HCT116 (cell line): Measurements from ENCODE around the gene BIRC6. TPM values are rescaled to one million over a fixed set of nuclear protein-coding genes. Genes with fewer than 3 reads are reported as not detected.
"Not testable (repeated sequence)": the region's sequence is repeated elsewhere in the genome, so short reads cannot be mapped to it uniquely, and the experiment has no call there.

Experiments
- ATAC-seq: fragments of 200-7000 bp; cut with Tn5 transposase; 2 replicates; pipeline ENCODE4 v1.9.1; 2020; ENCODE audit warnings: mild to moderate bottlenecking, moderate library complexity
- BruUV-seq: library from RNA; stranded (reverse); fragments of 400-500 nt; replicated peaks from 2 replicates; lab custom pipeline; 2021; lab: Mats Ljungman, UMichigan
- CTCF ChIA-PET: fragments of 300-600 bp; sonication (Branson Sonifier 250); formaldehyde crosslinking; loops from one replicate; lab custom pipeline; 2021; ENCODE audit warnings: antibody characterized with exemption; lab: Charles Lee
- POLR2A ChIA-PET: fragments of 300-600, 350-600 bp; sonication (Branson Sonifier 250); formaldehyde crosslinking; loops from one replicate; lab custom pipeline; 2021; ENCODE audit warnings: antibody characterized with exemption; lab: Charles Lee
- RAD21 ChIA-PET, 2 experiments: fragments of 300-600 bp; sonication (Branson Sonifier 250); formaldehyde crosslinking; loops; one replicate each; lab custom pipeline; 2023; ENCODE audit warnings: low total read pairs in 2 of 2; ENCODE audit not compliant: uncharacterized antibody in 2 of 2, unreplicated experiment in 2 of 2, low non-redundant PET in 1 of 2; lab: Charles Lee
- DNase-seq: peaks from one replicate; pipeline ENCODE4 v3.0.0-alpha.2; 2010; ENCODE audit warnings: low read depth, low spot score
- H2AFZ ChIP-seq: fragments of 200-600 bp; shearing (Covaris generic), sonication (generic); 2 replicates; pipeline ENCODE4 v1.6.1; 2017; ENCODE audit warnings: low read depth, mixed run types, mixed read lengths, antibody characterized with exemption, low read length; ENCODE audit not compliant: poor library complexity, severe bottlenecking
- H3K27ac ChIP-seq: 2 replicates; pipeline ENCODE4 v1.5.1; 2012; ENCODE audit warnings: low read depth, low read length
- H3K27me3 ChIP-seq: fragments of 200-600 bp; sonication (generic); 2 replicates; pipeline ENCODE4 v1.6.1; 2016; ENCODE audit warnings: mixed run types, low read length, mixed read lengths; ENCODE audit not compliant: insufficient read depth
- H3K36me3 ChIP-seq, 2 experiments: fragments of 200-500 bp in 1 of 2; fragments of 200-600 bp in 1 of 2; sonication (Bioruptor generic) in 1 of 2; sonication (generic) in 1 of 2; 2 replicates each; pipeline versions ENCODE4 v1.5.1 to v1.6.1; 2014 to 2016; ENCODE audit warnings: low read length in 2 of 2, inconsistent platforms in 1 of 2, mixed read lengths in 1 of 2, mixed run types in 1 of 2; ENCODE audit not compliant: insufficient read depth in 2 of 2, control insufficient read depth in 1 of 2
- H3K4me1 ChIP-seq, 2 experiments: fragments of 200-600 bp in 1 of 2; sonication (generic) in 1 of 2; 2 replicates each; pipeline versions ENCODE4 v1.5.1 to v1.6.1; 2012 to 2017; ENCODE audit warnings: low read length in 2 of 2, inconsistent platforms in 1 of 2, mild to moderate bottlenecking in 1 of 2, mixed read lengths in 1 of 2, mixed run types in 1 of 2, moderate library complexity in 1 of 2; ENCODE audit not compliant: insufficient read depth in 2 of 2, control insufficient read depth in 1 of 2
- H3K4me2 ChIP-seq: fragments of 200-600 bp; sonication (generic); 2 replicates; pipeline ENCODE4 v1.6.1; 2017; ENCODE audit warnings: mixed run types, low read length, mixed read lengths
- H3K4me3 ChIP-seq, 2 experiments: fragments of 200-600 bp in 1 of 2; sonication (generic) in 1 of 2; replicated peaks in 1 of 2; 2 replicates each; pipeline ENCODE4 v1.5.1; 2011 to 2016; ENCODE audit warnings: low read length in 2 of 2, control low read depth in 1 of 2, low read depth in 1 of 2, mild to moderate bottlenecking in 1 of 2, mixed read lengths in 1 of 2, mixed run types in 1 of 2
- H3K79me2 ChIP-seq: fragments of 200-600 bp; sonication (generic); 2 replicates; pipeline ENCODE4 v1.6.1; 2017; ENCODE audit warnings: mild to moderate bottlenecking, mixed run types, low read length, moderate library complexity, mixed read lengths; ENCODE audit not compliant: insufficient read depth
- H3K9ac ChIP-seq: fragments of 200-600 bp; sonication (generic); 2 replicates; pipeline ENCODE4 v1.6.1; 2016; ENCODE audit warnings: low read length, mixed read lengths
- H3K9me2 ChIP-seq: fragments of 200-600 bp; sonication (generic), shearing (Covaris generic); 2 replicates; pipeline ENCODE4 v1.6.1; 2017; ENCODE audit warnings: mixed run types, mild to moderate bottlenecking, moderate library complexity; ENCODE audit not compliant: insufficient read depth
- H3K9me3 ChIP-seq, 2 experiments: fragments of 200-500 bp in 1 of 2; fragments of 200-600 bp in 1 of 2; sonication (Bioruptor generic) in 1 of 2; sonication (generic) in 1 of 2; 2 replicates each; pipeline ENCODE4 v1.6.1; 2014 to 2017; ENCODE audit warnings: low read length in 2 of 2, mixed read lengths in 2 of 2, inconsistent platforms in 1 of 2, low read depth in 1 of 2, mild to moderate bottlenecking in 1 of 2, mixed run types in 1 of 2, moderate library complexity in 1 of 2; ENCODE audit not compliant: control insufficient read depth in 1 of 2, insufficient read depth in 1 of 2
- H4K20me1 ChIP-seq: fragments of 200-600 bp; sonication (generic), shearing (Covaris generic); 2 replicates; pipeline ENCODE4 v1.6.1; 2017; ENCODE audit warnings: mixed run types, mild to moderate bottlenecking, moderate library complexity; ENCODE audit not compliant: insufficient read depth
- CEBPB ChIP-seq: IDR thresholded peaks from 2 replicates; pipeline ENCODE4 v1.6.1; 2012; ENCODE audit warnings: low read depth
- ELF1 ChIP-seq: IDR thresholded peaks from 2 replicates; pipeline ENCODE4 v1.6.1; 2012; ENCODE audit warnings: low read depth, borderline replicate concordance
- EZH2phosphoT487 ChIP-seq: fragments of 200-600 bp; IDR thresholded peaks from 2 replicates; pipeline ENCODE4 v1.6.1; 2018; ENCODE audit warnings: antibody characterized with exemption, borderline replicate concordance
- FOSL1 ChIP-seq: IDR thresholded peaks from 2 replicates; pipeline ENCODE4 v1.6.1; 2012; ENCODE audit warnings: low read depth
- JUND ChIP-seq: IDR thresholded peaks from 2 replicates; pipeline ENCODE4 v1.6.1; 2012
- POLR2A ChIP-seq: IDR thresholded peaks from 2 replicates; pipeline ENCODE4 v1.7.0; 2011; ENCODE audit warnings: borderline replicate concordance; ENCODE audit not compliant: insufficient read depth, insufficient read length; ENCODE audit errors: extremely low read depth
- SIN3A ChIP-seq: IDR thresholded peaks from 2 replicates; pipeline ENCODE4 v1.6.1; 2012; ENCODE audit warnings: low read depth
- SP1 ChIP-seq: IDR thresholded peaks from 2 replicates; pipeline ENCODE4 v1.6.1; 2012; ENCODE audit warnings: low read depth
- TCF7L2 ChIP-seq: IDR thresholded peaks from 2 replicates; pipeline ENCODE4 v1.7.0; 2011; ENCODE audit warnings: borderline replicate concordance, inconsistent platforms; ENCODE audit not compliant: insufficient read depth, insufficient read length; ENCODE audit errors: extremely low read depth
- ZFX ChIP-seq: fragments of 450-650 bp; IDR thresholded peaks from 2 replicates; pipeline ENCODE4 v1.6.1; 2017
- intact Hi-C: fragments of 100-400 bp; cut with micrococcal nuclease; formaldehyde crosslinking; loops from 2 replicates; pipeline ENCODE4 v1.10.0; 2022
- total RNA-seq: library from RNA; stranded (reverse); gene quantifications from one replicate; pipeline ENCODE4 v1.2.1, GENCODE V29; 2021; ENCODE audit not compliant: unreplicated experiment
- TF ChIP-seq, protein P1 (sequence below): IDR thresholded peaks from 2 replicates; pipeline ENCODE4 v1.6.1; 2011; ENCODE audit warnings: mild to moderate bottlenecking, low read length, moderate library complexity; ENCODE audit not compliant: insufficient replicate concordance; ENCODE audit errors: extremely low read depth
- TF ChIP-seq, protein P2 (sequence below): IDR thresholded peaks from 2 replicates; pipeline ENCODE4 v1.6.1; 2012; ENCODE audit warnings: low read depth
- TF ChIP-seq, protein P3 (sequence below): IDR thresholded peaks from 2 replicates; pipeline ENCODE4 v1.6.1; 2012

BIRC6 gene
- total RNA-seq, 1 experiment from 2014 or later, result 60.7 TPM

DNA sequence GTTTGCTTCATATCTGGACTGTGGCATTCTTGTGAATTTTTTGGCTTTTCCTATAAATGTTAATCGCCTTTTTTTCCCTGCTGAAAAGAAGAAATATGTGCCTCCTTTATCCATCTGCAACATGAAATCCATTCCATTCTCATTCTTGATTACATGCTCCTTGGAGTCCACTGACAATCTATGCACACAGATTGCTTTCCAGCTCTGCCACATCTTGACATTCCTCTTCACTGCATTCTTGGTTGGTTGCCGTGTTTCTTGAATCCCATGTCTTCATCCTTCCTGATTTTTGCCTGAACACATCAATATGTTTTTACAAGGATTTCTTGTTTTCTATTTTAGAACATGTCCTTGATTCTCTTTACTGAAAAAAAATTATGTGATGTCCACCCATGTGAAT, 26.7 kb upstream of the BIRC6 start (continued):
- TF ChIP-seq, protein P1, sequence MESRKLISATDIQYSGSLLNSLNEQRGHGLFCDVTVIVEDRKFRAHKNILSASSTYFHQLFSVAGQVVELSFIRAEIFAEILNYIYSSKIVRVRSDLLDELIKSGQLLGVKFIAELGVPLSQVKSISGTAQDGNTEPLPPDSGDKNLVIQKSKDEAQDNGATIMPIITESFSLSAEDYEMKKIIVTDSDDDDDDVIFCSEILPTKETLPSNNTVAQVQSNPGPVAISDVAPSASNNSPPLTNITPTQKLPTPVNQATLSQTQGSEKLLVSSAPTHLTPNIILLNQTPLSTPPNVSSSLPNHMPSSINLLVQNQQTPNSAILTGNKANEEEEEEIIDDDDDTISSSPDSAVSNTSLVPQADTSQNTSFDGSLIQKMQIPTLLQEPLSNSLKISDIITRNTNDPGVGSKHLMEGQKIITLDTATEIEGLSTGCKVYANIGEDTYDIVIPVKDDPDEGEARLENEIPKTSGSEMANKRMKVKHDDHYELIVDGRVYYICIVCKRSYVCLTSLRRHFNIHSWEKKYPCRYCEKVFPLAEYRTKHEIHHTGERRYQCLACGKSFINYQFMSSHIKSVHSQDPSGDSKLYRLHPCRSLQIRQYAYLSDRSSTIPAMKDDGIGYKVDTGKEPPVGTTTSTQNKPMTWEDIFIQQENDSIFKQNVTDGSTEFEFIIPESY, result no peak
- TF ChIP-seq ZFX, result no peak
- TF ChIP-seq, protein P2, sequence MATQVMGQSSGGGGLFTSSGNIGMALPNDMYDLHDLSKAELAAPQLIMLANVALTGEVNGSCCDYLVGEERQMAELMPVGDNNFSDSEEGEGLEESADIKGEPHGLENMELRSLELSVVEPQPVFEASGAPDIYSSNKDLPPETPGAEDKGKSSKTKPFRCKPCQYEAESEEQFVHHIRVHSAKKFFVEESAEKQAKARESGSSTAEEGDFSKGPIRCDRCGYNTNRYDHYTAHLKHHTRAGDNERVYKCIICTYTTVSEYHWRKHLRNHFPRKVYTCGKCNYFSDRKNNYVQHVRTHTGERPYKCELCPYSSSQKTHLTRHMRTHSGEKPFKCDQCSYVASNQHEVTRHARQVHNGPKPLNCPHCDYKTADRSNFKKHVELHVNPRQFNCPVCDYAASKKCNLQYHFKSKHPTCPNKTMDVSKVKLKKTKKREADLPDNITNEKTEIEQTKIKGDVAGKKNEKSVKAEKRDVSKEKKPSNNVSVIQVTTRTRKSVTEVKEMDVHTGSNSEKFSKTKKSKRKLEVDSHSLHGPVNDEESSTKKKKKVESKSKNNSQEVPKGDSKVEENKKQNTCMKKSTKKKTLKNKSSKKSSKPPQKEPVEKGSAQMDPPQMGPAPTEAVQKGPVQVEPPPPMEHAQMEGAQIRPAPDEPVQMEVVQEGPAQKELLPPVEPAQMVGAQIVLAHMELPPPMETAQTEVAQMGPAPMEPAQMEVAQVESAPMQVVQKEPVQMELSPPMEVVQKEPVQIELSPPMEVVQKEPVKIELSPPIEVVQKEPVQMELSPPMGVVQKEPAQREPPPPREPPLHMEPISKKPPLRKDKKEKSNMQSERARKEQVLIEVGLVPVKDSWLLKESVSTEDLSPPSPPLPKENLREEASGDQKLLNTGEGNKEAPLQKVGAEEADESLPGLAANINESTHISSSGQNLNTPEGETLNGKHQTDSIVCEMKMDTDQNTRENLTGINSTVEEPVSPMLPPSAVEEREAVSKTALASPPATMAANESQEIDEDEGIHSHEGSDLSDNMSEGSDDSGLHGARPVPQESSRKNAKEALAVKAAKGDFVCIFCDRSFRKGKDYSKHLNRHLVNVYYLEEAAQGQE, result no peak

DNA sequence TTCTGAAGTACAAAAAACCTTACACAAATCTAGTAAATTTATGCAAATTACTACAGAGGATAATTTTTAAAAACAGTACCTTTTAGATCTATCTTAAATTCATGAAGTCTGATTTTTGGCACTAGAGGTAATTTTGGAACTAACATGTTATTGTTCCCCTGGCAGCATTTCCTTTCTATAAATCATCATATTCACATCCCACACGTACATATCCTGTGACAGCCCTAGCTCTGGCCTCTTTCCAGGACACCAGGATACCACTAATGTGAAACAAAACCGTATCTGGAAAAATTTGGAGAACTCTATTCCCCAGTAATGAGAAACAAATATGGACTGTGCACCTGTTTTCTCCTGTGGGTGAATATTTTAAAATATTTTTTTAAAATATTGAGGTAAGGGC, 14.0 kb upstream of the BIRC6 start:
- BruUV-seq, result no TSS peak
- ChIA-PET CTCF (no interaction called here), RAD21 (no interaction called here)
- intact Hi-C loops, result no loop called here
- Histone ChIP-seq H3K27me3 (no peaks in the 10 kb centered on the region), H3K36me3 (no peaks in the 10 kb centered on the region), H3K4me3 (no peak overlapping the region), H3K4me2 (no peak overlapping the region), H3K9me3 (no peaks in the 10 kb centered on the region), H3K79me2 (no peaks in the 10 kb centered on the region), H3K27ac (no peak overlapping the region)
- no peak for DNase-seq
- TF ChIP-seq SP1 (no peak), POLR2A (no peak), SIN3A (no peak), EZH2phosphoT487 (no peak), ELF1 (no peak), CEBPB (no peak), TCF7L2 (no peak), FOSL1 (no peak), ZFX (no peak), JUND (no peak)
- TF ChIP-seq, protein P3, sequence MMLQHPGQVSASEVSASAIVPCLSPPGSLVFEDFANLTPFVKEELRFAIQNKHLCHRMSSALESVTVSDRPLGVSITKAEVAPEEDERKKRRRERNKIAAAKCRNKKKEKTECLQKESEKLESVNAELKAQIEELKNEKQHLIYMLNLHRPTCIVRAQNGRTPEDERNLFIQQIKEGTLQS, result no peak
- TF ChIP-seq, all 23 proteins: peak for 0
- H4K20me1 ChIP-seq, result no peaks in the 10 kb centered on the region
- no peak overlapping the region for H2AFZ ChIP-seq
- POLR2A ChIA-PET, result interaction anchor here (1.1 kb wide), 1 partner anchor 17 kb away, joined by 5 read pairs; no protein-coding TSS in a partner anchor
- no peak overlapping the region for H3K9ac ChIP-seq
- no peaks in the 10 kb centered on the region for H3K4me1 ChIP-seq
- H3K9me2 ChIP-seq, result no peaks in the 10 kb centered on the region
- ATAC-seq, result no peak

DNA sequence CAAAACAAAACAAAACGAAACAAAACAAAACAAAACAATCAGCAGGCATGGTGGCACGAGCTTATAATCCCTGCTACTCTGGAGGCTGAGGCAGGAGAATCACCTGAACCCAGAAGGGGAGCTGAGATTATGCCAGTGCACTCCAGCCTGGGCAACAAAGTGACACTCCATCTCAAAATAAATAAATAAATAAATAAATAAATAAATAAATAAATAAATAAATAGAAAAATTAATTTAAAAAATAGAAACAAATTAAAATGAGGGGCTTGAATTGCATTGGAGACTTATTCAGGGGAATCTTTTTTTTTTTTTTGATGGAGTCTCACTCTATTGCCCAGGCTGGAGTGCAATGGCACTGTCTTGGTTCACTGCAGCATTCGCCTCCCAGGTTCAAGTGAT, 6.0 kb upstream of the BIRC6 start:
- H3K9me3 ChIP-seq, ATAC-seq, H2AFZ ChIP-seq, H3K4me3 ChIP-seq, CTCF ChIA-PET, H3K9ac ChIP-seq, BruUV-seq, intact Hi-C loops, RAD21 ChIA-PET, H3K9me2 ChIP-seq, DNase-seq, H4K20me1 ChIP-seq, H3K79me2 ChIP-seq, H3K27ac ChIP-seq, POLR2A ChIA-PET, H3K4me1 ChIP-seq, H3K4me2 ChIP-seq, H3K27me3 ChIP-seq, H3K36me3 ChIP-seq: not testable (repeated sequence)
